NCI-H2171 (cell line): ENCODE measurements around the gene ITPKA.

Experiments used
- DNase-seq: peaks from one replicate; lab custom pipeline; 2025; lab: John Stamatoyannopoulos, UW

ITPKA gene

DNA sequence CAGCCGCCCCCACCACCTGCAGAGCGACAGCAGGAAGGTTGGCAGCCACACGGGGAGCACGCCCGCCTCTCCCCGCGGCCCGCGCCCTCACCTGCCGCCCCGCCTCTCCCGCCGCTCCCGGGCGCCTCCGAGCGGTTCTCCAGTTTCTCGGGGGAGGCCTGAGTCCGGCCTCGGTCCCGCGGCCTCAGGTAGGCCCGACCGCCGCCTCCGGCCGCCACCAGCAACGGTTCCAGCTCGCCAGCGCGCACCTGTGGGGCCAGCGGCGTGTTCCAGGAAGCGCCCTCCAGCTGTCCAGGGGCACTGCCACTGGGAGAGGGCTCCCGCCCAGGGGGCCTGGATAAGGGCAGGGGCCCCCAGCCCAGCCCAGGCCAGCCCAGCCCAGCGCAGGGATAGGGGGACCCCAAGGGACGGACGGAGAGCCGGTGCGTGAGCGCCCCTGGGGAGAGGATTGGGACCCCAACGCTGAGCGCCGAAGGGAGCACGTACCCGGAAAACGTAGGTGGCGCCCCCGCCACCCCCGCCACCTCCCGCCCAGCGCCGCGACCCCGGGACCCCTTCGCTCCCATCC, 17.7 kb downstream of the ITPKA start:
- DNase-seq, result no peak

DNA sequence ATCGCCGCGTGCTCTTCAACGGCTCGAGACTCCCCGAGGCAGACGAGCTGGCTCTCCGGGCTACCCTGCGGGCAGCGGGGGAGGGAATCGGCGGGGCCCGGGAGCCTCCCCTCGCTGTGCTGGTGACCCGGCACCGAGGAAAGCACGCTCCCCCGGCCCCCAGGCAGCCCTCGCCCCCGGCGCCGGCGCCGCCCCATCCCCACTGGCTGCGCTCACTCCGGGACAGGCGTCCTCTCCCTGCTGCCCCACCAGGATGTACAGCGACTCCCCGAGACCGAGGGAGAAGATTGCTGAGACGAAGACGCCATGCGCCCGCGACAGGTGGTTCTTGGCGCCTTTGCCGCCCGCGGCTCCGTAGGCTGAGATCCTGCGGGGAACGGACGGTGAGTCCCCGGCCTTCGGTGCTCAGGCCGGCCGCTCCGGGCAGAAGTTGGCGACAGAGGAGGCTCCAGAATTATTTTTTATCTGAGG, 18.3 kb downstream of the ITPKA start:
- no peak for DNase-seq

DNA sequence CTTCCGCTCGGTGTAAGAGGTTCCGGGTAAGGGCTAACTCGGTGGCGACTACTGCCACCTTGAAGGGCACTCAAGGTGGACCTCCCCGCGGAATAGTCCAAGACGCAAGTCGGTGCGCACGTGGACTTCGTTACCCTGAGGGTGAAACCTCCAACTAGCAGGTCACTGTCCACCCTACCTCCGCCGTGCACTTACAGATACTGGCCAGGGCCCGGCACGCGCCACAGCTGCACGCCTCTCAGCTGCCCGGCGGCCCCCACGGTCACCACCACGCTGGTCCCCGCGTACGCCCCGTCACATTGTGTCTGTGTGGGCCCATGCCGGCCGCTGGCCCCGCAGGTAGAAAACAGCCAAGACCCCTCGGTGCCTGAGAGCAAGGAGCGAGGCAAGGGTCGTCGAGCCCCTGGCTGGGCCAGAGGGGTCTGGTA, 18.9 kb downstream of the ITPKA start:
- DNase-seq, result no peak

DNA sequence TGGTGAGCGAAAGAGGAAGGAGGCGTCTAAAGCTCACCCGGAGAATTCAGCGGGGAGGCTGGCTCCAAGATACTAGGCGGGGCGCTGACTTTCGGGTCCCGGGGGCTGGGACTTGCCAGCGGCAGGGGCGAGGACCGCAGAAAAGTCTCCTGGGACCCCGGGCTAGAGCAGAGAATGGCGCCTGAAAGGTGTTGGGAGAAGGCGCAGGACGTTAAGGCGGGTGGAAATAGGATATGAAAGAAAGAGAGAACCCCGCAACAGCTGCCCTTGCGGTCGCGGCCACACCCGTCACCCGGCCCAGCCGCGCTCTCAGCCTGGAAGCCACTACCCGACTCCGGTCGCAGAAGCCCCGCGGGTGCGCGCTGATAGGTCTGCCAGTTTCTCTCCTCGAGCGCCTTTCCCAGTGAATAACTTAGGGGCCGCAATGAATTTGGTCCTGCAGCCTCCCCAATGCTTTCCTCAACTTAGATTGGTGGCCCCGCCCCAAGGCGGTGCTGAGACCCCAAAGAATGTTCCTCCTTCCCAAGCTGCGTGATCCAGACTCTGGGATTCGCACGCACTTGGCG, 19.3 kb downstream of the ITPKA start:
- DNase-seq, result peak; percentile 23

DNA sequence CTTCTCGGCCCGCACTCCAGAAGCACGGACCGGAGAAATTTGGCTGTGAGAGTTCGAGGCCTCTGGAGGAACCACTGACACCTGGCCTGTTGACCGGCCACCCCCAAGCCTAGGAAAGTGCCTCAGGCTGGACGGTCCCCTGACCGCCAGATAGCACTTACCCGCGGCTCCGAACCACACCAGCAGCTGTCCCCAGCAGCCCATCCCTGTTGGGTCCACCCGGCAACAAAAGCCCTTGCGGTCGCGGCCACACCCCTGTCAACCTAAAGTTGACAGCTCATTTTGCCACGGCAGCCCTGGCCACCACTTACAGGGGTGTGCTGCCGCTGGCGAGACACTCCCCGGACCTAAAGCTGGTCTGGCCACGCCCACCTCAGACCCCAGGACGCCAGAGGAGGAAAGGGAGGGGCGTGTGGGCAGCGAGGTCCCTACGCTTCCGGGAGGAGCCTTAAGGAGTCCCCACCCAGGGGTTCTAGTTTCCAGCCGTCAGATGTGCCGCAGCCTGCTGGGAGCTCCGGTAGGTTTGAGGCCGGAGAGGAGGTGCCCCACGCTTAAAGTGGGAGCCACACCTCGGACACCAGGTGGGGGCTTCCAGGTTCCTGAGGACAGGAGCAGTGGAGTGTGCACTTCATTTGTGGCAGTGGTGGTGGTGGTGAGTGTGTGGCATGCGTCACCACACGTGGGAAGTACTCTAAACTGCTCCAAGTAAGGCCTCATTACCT, 20.0 kb downstream of the ITPKA start, which contains the start of gene LTK:
TSS of gene LTK (minus strand) at position 322 of the 722 bp plus-strand sequence. CDS start at position 204, 118 bp downstream.
- no peak for DNase-seq

DNA sequence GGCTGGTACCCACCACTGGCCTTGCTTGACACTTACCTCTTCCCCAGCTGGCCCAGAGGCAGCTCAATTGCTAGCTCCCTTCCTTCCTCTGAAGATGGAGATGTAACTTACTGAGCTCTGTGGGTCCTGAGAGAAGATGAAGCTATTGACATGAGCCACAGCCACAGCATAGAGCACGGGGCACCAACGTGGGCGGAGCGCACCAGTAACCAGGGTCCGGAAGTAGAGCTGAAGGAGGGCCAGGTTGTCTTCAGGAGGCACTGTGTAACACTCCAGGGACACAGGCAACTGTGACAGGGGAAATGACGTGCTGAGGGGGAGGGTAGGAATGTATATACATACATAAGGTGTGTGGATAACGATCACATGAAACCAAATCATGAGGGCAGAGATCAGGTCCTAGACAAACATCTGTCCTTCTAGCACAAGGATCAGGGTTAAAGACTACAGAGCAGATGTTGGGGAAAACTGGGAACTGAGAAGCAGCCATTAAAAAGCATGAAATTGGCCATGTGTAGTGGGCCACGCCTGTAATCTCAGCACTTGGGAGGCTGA, 24.3 kb downstream of the ITPKA start:
- DNase-seq, result no peak

DNA sequence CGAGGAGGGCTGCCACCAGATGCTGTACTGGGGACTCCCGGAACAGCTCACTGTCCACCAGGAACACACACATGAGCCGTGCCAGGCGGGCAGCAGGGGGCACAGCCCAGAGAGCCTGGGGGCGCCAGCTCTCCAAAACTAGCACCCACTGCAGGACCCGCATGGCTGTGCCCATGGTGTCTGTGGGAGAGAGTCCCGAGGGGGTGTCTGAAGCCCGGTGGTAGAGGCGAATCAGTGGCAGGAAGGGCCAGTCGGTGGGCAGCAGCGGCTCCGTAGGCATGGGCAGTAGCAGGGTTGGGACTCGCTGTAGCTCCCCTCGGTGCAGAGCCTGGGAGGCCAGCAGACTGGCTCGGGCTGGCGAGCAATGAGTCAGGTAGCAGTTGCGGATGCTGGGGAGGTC, 27.0 kb downstream of the ITPKA start:
- DNase-seq, result no peak

DNA sequence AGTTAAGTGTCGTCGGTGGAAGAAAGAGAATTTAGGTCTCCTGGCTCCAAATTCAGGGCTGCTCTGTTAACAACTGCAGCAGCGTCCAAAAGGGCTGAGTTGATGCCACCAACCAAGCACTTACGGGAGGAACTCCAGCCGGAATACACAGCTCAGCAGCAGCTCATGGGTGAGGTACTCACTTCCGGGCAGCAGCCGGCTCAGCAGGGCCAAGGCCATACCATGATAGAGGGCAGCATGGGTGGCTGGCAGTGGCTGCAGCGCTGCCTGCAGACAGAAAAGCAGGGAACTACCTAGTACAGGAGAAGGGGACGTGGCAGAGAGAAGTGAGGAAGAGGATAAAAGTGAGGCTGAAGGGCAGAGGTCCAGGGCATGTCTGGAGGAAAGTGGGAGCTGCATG, 27.9 kb downstream of the ITPKA start:
- DNase-seq, result no peak

DNA sequence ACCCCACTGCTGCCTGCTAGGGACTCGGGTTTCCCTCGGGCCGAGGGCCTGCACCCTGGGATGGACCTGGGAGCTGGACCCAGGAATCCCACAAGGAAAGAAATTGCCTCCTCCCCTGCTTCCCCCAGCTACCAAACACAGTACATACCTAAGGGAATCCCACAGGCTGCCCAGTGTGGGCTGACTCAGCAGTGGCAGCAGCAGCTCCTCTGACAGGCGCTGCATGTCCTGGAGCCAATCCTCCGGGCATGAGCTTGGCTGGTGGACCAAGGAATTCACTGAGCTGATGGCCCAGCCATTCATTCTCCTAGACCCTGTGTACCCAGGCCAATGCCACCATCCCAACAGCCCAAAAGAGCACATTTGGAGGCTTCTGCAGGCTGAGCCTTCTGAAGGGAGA, 29.4 kb downstream of the ITPKA start:
- DNase-seq, result no peak

DNA sequence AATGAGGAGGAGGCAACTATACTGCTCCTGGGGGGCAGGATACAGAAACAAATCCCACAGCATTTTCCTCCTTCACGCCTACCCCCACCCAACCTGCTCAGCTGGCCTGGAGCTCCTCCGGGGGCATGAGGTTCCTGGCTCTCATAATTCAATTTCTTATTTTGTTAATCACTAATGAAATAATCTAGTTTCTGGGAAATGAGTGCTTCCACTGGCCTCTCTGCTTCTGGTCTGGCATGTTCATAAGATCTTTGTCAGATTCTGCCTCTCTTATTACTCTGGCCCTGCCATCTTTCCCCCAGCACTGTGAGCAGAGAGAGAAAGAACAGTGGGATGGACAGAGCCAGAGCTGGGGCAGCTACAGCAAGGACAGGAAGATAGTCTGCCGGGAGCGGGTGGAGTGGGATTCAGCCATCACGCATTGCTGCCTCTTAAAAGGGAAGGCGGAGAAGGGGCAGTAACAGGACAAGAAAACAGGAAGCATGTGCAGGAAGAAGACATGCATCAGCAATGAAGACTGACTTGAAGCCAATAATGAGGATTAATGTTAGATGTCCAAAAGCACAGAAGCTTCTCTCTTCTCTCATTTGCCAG, 36.8 kb downstream of the ITPKA start:
- DNase-seq, result no peak

DNA sequence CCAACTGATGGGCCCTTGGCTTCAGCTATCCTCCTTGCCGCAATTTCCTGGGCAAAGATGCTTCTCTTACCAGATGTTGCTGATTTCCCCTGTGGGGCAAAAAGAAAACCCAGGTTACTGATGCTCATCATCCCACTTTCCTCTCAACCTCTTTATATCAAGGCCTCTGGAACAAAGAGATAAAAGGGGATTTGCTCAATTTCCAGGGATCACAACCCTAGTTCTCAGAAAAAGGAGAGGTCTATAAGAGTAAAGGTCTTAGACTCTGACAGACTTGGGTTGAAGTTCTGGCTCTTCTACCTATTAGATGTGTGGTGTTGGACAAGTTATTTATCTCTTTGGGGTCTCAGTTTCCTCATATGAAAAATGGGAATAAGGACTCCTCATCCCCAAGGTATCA, 41.9 kb downstream of the ITPKA start:
- no peak for DNase-seq

DNA sequence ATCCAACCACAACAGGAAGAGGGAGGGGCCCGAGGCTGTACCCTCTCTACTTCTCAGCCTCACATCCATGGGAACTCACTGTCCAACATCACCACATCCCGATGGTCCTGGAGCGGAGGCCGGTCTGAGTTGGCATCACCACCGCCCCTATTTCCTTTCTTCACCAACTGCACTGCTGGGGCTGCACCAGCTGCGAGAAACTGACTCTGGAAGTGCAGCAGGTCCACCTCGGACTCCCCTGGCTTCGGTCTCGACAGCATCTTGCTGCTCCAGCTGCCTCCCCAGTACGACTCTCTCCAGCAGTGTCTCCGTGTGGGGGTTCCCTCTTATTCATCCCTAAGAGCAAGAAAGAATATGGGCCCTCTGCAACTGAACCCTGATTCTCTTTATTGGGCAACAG, 43.2 kb downstream of the ITPKA start:
- DNase-seq, result no peak

DNA sequence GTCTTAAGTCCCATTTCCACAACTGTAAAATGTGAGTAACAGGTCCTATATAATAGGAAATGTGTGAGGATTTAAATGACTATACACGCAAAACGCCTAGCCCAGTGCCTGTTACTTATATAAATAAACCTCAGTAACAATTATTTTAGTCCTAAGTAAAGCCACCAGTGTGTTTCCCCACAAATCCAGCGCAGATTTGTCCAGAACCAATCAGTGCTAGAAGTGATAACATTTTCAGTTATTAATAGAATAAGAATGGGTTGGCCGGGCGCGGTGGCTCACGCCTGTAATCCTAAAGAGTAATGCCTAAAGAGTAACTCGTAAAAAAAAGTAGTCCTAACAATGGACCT, 49.8 kb downstream of the ITPKA start:
- DNase-seq, result no peak

DNA sequence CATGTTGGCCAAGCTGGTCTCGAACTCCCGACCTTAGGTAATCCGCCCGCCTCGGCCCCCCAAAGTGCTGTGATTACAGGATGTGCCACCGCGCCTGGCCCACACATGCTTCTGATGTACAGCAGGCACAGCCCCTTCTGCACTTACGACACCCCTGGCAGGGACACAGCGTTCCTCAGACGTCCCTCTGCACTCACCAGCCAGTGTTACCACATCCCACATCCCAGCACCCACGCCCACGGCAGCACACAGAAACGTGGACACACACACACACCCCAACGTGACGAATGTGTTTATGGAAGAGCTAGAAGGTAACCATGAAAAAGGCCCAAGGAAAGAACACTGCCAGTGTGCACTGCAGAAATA, 51.0 kb downstream of the ITPKA start:
- DNase-seq, result no peak

DNA sequence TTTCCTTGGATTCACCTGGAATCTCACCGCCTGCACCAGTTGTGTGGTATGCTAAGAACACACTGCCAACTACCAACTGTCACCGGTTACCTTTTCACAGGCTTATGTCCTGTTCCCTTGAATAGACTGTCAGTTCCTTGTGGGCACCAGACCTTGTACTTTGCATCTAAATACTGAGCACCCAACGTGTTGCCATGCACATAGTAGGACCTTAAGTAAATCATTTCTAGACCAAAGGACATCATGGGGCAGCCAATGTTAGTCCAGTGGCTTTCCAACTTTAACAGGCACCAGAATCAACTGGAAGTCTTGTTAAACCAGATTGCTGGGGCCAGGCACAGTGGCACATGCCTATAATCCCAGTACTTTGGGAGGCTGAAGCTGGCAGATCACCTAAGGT, 51.5 kb downstream of the ITPKA start:
- DNase-seq, result no peak

DNA sequence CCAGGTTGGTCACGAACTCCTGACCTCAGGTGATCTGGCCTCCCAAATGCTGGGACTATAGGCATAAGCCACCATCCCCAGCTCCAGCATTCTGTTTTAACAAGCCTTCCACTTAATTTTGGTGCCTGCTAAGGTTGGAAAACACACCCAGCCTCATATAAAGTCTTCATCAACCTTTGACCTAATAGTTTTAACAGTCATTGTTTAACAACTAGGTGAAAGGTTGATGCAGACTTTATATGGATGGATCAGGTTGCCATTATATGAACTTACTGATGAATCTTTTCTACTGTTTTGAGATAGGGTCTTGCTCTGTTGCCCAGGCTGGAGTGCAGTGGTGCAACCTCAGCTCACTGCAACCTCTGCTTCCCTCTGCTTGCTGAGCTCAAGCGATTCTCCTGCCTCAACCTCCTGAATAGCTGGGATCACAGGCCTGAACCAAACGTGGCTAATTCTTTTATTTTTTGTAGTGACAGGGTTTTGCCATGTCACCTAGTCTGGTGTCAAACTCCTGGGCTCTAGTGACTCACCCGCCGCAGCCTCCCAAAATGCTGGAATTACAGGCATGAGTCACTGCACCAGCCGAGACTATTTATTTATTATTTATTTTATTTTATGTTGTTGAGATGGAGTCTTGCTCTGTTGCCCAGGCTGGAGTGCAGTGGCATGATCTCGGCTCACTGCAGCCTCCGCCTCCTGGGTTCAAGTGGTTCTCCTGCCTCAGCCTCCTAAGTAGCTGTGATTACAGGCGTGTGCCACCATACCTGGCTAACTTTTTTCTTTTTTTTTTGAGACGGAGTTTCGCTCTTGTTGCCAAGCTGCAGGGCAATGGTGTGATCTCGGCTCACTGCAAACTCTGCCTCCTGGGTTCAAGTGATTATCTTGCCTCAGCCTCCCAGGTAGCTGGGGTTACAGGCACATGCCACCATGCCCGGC, 53.4 kb downstream of the ITPKA start:
- no peak for DNase-seq

DNA sequence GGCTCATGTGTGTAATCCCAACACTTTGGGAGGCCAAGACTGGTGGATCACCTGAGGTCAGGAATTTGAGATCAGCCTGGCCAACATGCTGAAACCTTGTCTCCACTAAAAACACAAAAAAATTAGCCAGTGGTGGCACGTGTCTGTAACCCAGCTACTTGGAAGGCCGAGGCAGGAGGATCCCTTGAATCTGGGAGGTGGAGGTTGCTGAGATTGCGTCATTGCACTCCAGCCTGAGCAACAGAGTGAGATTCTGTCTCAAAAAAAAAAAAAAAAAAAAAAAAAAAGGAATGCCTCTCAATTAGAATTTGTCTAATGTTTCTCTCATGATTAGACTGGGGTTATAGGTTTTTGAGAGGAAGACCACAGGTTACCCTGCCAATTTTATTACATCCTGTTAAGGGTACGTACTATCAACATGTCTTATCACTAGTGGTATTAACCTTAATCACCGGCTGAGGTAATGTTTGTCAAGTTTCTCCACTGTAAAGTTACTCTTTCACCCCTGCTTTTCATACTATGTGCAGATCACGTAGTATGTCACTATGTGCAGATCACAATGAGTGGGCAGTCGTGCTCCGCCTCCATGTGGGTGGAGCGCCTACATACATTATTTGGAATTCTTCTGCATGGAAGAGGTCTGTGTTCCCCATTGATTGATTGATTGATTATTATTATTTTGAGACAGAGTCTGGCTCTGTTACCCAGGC, 56.5 kb downstream of the ITPKA start:
- no peak for DNase-seq
